ENCODE data around the gene LMAN2.
"Not testable (repeated sequence)": the region's sequence is repeated elsewhere in the genome, so short reads cannot be mapped to it uniquely, and the experiment has no call there.

Gene LMAN2

GRCh38 chr5:177343000-177343399 lies 8.5 kb downstream of the LMAN2 start:
- not testable (repeated sequence) for H3K27me3 ChIP-seq (ENCODE audit: control insufficient read depth in 1 of 2, insufficient read depth in 1 of 2, low read length in 2 of 2); H3K4me3 ChIP-seq (ENCODE audit: insufficient read depth in 1 of 2, low read depth in 1 of 2, low read length in 2 of 2); H3K4ac ChIP-seq (ENCODE audit: low read depth in 1 of 2, low read length in 2 of 2); H3K4me1 ChIP-seq (ENCODE audit: control insufficient read depth, insufficient read depth, low read depth, low read length); H2BK15ac ChIP-seq (ENCODE audit: low read depth, poor library complexity, severe bottlenecking); H3K14ac ChIP-seq (ENCODE audit: low read length in 2 of 2); H3K27ac ChIP-seq (ENCODE audit: low read length, poor library complexity, severe bottlenecking); H2BK5ac ChIP-seq (ENCODE audit: low read depth, low read length, poor library complexity, severe bottlenecking); DNase-seq; H3K18ac ChIP-seq (ENCODE audit: low read depth in 1 of 2, low read length in 2 of 2); H3K9ac ChIP-seq (ENCODE audit: low read length); H4K8ac ChIP-seq (ENCODE audit: low read length); H3K23ac ChIP-seq (ENCODE audit: low read length in 2 of 2); H2AFZ ChIP-seq (ENCODE audit: low read depth, low read length); H4K91ac ChIP-seq (ENCODE audit: low read length); H3K9me3 ChIP-seq (ENCODE audit: control insufficient read depth, low read length); H2BK12ac ChIP-seq (ENCODE audit: low read length in 2 of 2); H2BK120ac ChIP-seq (ENCODE audit: low read depth, low read length); H2AK5ac ChIP-seq (ENCODE audit: low read length, severe bottlenecking); H3K4me2 ChIP-seq (ENCODE audit: low read length, poor library complexity, severe bottlenecking)
- 95% methylated on average over 6 of the region's 14 CpGs for WGBS
- peaks cover 20% of the 10 kb centered on the region for H3K79me1 ChIP-seq (replicated peaks; ENCODE audit: low read length, poor library complexity, severe bottlenecking)
- H3K36me3 ChIP-seq (ENCODE audit: control insufficient read depth in 1 of 2, insufficient read depth in 2 of 2, low read depth in 1 of 2, low read length in 2 of 2), result peaks cover 35 to 49% of the 10 kb centered on the region in 2 experiments

- Histone ChIP-seq H3K27ac (ENCODE audit: low read length, poor library complexity, severe bottlenecking) (no peak overlapping the region), H2BK12ac (ENCODE audit: low read length in 2 of 2) (no peak overlapping the region), H4K91ac (ENCODE audit: low read length) (no peak overlapping the region), H3K9me3 (ENCODE audit: control insufficient read depth, low read length) (no peaks in the 10 kb centered on the region), H4K8ac (ENCODE audit: low read length) (peak overlapping the region; percentile 38), H3K4me1 (ENCODE audit: control insufficient read depth, insufficient read depth, low read depth, low read length) (peaks cover 2% of the 10 kb centered on the region), H2BK5ac (ENCODE audit: low read depth, low read length, poor library complexity, severe bottlenecking) (no peak overlapping the region), H3K18ac (ENCODE audit: low read depth in 1 of 2, low read length in 2 of 2) (no peak overlapping the region), H3K23ac (ENCODE audit: low read length in 2 of 2) (no peak overlapping the region), H3K9ac (ENCODE audit: low read length) (no peak overlapping the region), H2AK5ac (ENCODE audit: low read length, severe bottlenecking) (no peak overlapping the region), H2BK15ac (ENCODE audit: low read depth, poor library complexity, severe bottlenecking) (no peak overlapping the region), H3K4me2 (ENCODE audit: low read length, poor library complexity, severe bottlenecking) (no peak overlapping the region), H3K4me3 (ENCODE audit: insufficient read depth in 1 of 2, low read depth in 1 of 2, low read length in 2 of 2) (no peak overlapping the region), H3K14ac (ENCODE audit: low read length in 2 of 2) (no peak overlapping the region), H3K4ac (ENCODE audit: low read depth in 1 of 2, low read length in 2 of 2) (no peak overlapping the region), H3K79me1 (replicated peaks; ENCODE audit: low read length, poor library complexity, severe bottlenecking) (peaks cover 44% of the 10 kb centered on the region), H3K27me3 (ENCODE audit: control insufficient read depth in 1 of 2, insufficient read depth in 1 of 2, low read length in 2 of 2) (no peaks in the 10 kb centered on the region), H3K36me3 (ENCODE audit: control insufficient read depth in 1 of 2, insufficient read depth in 2 of 2, low read depth in 1 of 2, low read length in 2 of 2) (peaks cover 61 to 67% of the 10 kb centered on the region in 2 experiments), H2AFZ (ENCODE audit: low read depth, low read length) (no peak overlapping the region), H2BK120ac (ENCODE audit: low read depth, low read length) (no peak overlapping the region)
- WGBS, result 82% methylated on average over 11 of the region's 11 CpGs
- no peak for DNase-seq
These were observed 12.3 kb downstream of the LMAN2 start for GRCh38 chr5:177339107-177339638.

DNA sequence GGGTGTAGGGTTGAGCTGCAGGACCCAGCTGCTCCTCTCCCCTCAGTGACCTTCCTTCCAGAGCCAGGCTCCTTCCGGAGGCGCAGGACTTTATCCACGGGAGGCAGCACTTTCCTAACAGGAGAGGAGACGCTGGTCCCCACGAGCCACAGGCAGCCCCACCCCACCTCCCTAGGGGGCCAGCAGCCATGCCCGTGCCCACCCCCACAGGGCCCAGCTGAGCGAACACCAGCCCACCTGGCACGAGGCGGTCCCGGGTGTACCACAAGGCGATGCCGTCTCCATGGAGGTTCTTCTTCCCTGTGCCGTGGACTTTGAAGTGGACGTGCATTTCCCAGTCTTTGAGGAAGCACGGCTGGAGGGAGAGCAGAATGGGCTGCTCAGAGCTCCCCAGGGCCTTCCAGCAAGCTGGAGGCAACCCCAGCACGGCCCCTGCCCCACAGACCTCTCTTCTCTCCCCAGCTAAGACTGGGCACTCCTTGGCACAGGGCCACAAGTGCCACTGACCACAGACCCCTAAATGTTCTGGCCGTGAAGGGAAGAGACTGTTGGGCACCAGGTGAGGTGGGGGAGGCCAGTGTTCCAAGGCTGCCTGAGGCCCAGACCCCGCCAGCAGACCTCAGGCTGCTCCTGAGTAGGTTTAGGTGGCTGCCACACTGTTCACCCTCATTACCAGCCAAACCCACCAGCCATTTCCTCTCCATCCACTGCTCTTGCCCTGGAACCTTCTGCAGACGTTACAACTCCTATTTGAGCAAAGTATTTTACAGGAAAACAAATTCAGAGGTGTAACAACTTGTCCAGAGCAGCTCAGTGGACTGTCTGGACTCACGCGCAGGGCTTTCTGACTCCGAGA lies 13.0 kb downstream of the LMAN2 start:
- H2BK120ac ChIP-seq (ENCODE audit: low read depth, low read length), result no peak overlapping the region
- no peak overlapping the region for H3K4ac ChIP-seq (ENCODE audit: low read depth in 1 of 2, low read length in 2 of 2)
- H3K4me2 ChIP-seq (ENCODE audit: low read length, poor library complexity, severe bottlenecking), result no peak overlapping the region
- no peak overlapping the region for H3K9ac ChIP-seq (ENCODE audit: low read length)
- H4K8ac ChIP-seq (ENCODE audit: low read length), result no peak overlapping the region
- H3K4me1 ChIP-seq (ENCODE audit: control insufficient read depth, insufficient read depth, low read depth, low read length), result peaks cover 2% of the 10 kb centered on the region
- H2BK5ac ChIP-seq (ENCODE audit: low read depth, low read length, poor library complexity, severe bottlenecking), result no peak overlapping the region
- H2AK5ac ChIP-seq (ENCODE audit: low read length, severe bottlenecking), result no peak overlapping the region
- no peak overlapping the region for H3K27ac ChIP-seq (ENCODE audit: low read length, poor library complexity, severe bottlenecking)
- H3K79me1 ChIP-seq (replicated peaks; ENCODE audit: low read length, poor library complexity, severe bottlenecking), result peaks cover 46% of the 10 kb centered on the region
- H2BK15ac ChIP-seq (ENCODE audit: low read depth, poor library complexity, severe bottlenecking), result no peak overlapping the region
- 92% methylated on average over 21 of the region's 22 CpGs for WGBS
- H3K14ac ChIP-seq (ENCODE audit: low read length in 2 of 2), result no peak overlapping the region
- H3K18ac ChIP-seq (ENCODE audit: low read depth in 1 of 2, low read length in 2 of 2), result no peak overlapping the region
- DNase-seq, result no peak
- peaks cover 66 to 71% of the 10 kb centered on the region in 2 experiments for H3K36me3 ChIP-seq (ENCODE audit: control insufficient read depth in 1 of 2, insufficient read depth in 2 of 2, low read depth in 1 of 2, low read length in 2 of 2)
- no peak overlapping the region for H2BK12ac ChIP-seq (ENCODE audit: low read length in 2 of 2)
- H3K27me3 ChIP-seq (ENCODE audit: control insufficient read depth in 1 of 2, insufficient read depth in 1 of 2, low read length in 2 of 2), result no peaks in the 10 kb centered on the region
- no peak overlapping the region for H3K4me3 ChIP-seq (ENCODE audit: insufficient read depth in 1 of 2, low read depth in 1 of 2, low read length in 2 of 2)
- H2AFZ ChIP-seq (ENCODE audit: low read depth, low read length), result no peak overlapping the region
- no peak overlapping the region for H4K91ac ChIP-seq (ENCODE audit: low read length)
- no peak overlapping the region for H3K23ac ChIP-seq (ENCODE audit: low read length in 2 of 2)
- H3K9me3 ChIP-seq (ENCODE audit: control insufficient read depth, low read length), result no peaks in the 10 kb centered on the region

- Histone ChIP-seq H3K27ac (ENCODE audit: low read length, poor library complexity, severe bottlenecking) (no peak overlapping the region), H3K23ac (ENCODE audit: low read length in 2 of 2) (no peak overlapping the region), H2AFZ (ENCODE audit: low read depth, low read length) (no peak overlapping the region), H4K91ac (ENCODE audit: low read length) (no peak overlapping the region), H3K79me1 (replicated peaks; ENCODE audit: low read length, poor library complexity, severe bottlenecking) (peaks cover 59% of the 10 kb centered on the region), H2BK120ac (ENCODE audit: low read depth, low read length) (no peak overlapping the region), H3K14ac (ENCODE audit: low read length in 2 of 2) (no peak overlapping the region), H3K27me3 (ENCODE audit: control insufficient read depth in 1 of 2, insufficient read depth in 1 of 2, low read length in 2 of 2) (no peaks in the 10 kb centered on the region), H2AK5ac (ENCODE audit: low read length, severe bottlenecking) (no peak overlapping the region), H4K8ac (ENCODE audit: low read length) (no peak overlapping the region), H3K36me3 (ENCODE audit: control insufficient read depth in 1 of 2, insufficient read depth in 2 of 2, low read depth in 1 of 2, low read length in 2 of 2) (peaks cover 72 to 78% of the 10 kb centered on the region in 2 experiments), H2BK12ac (ENCODE audit: low read length in 2 of 2) (no peak overlapping the region), H3K4me3 (ENCODE audit: insufficient read depth in 1 of 2, low read depth in 1 of 2, low read length in 2 of 2) (no peak overlapping the region), H2BK5ac (ENCODE audit: low read depth, low read length, poor library complexity, severe bottlenecking) (no peak overlapping the region), H2BK15ac (ENCODE audit: low read depth, poor library complexity, severe bottlenecking) (no peak overlapping the region), H3K4me1 (ENCODE audit: control insufficient read depth, insufficient read depth, low read depth, low read length) (peaks cover 2% of the 10 kb centered on the region), H3K4ac (ENCODE audit: low read depth in 1 of 2, low read length in 2 of 2) (no peak overlapping the region), H3K18ac (ENCODE audit: low read depth in 1 of 2, low read length in 2 of 2) (no peak overlapping the region), H3K9ac (ENCODE audit: low read length) (no peak overlapping the region), H3K4me2 (ENCODE audit: low read length, poor library complexity, severe bottlenecking) (no peak overlapping the region), H3K9me3 (ENCODE audit: control insufficient read depth, low read length) (no peaks in the 10 kb centered on the region)
- WGBS, result 99% methylated on average over 36 of the region's 36 CpGs
- no peak for DNase-seq
These were observed 14.6 kb downstream of the LMAN2 start for GRCh38 chr5:177336603-177337494.
